WTC11 (cell line): ENCODE data around the gene UFC1. TPM values are rescaled to one million over a fixed set of nuclear protein-coding genes. Genes with fewer than 3 reads are reported as not detected.

ENCODE experiments used
- ATAC-seq: fragments of 200-7000 bp; cut with Tn5 transposase; 2 replicates; pipeline ENCODE4 v1.10.0; 2021; ENCODE audit warnings: mild to moderate bottlenecking, moderate library complexity
- CTCF ChIA-PET: fragments of 300-600 bp; sonication (Branson Sonifier 250); formaldehyde crosslinking; loops from one replicate; lab custom pipeline; 2021; ENCODE audit warnings: antibody characterized with exemption; lab: Charles Lee
- POLR2A ChIA-PET: fragments of 350-600 bp; sonication (Branson Sonifier 250); formaldehyde crosslinking; loops from one replicate; lab custom pipeline; 2021; ENCODE audit warnings: antibody characterized with exemption; lab: Charles Lee
- DNase-seq: peaks from one replicate; pipeline ENCODE4 v3.0.0; 2021; ENCODE audit warnings: low spot score
- H3K27ac Mint-ChIP-seq: 2 replicates; pipeline ENCODE4 v1.8.0; 2021; ENCODE audit warnings: mixed read lengths
- H3K27me3 Mint-ChIP-seq: 2 replicates; pipeline ENCODE4 v1.8.0; 2021; ENCODE audit warnings: low read depth, mild to moderate bottlenecking, moderate library complexity, mixed read lengths
- H3K36me3 Mint-ChIP-seq: 2 replicates; pipeline ENCODE4 v1.8.0; 2021; ENCODE audit warnings: mixed read lengths
- H3K4me1 Mint-ChIP-seq: 2 replicates; pipeline ENCODE4 v1.8.0; 2022; ENCODE audit warnings: mixed read lengths
- H3K4me3 Mint-ChIP-seq: 2 replicates; pipeline ENCODE4 v1.8.0; 2021; ENCODE audit warnings: mild to moderate bottlenecking, moderate library complexity, mixed read lengths
- H3K9me3 Mint-ChIP-seq: 2 replicates; pipeline ENCODE4 v1.8.0; 2021; ENCODE audit warnings: mixed read lengths
- CBFB ChIP-seq: sonication (generic); formaldehyde crosslinking; IDR thresholded peaks from 2 replicates; pipeline ENCODE4 v1.8.1; 2022; ENCODE audit warnings: mild to moderate bottlenecking, low read depth, missing genetic modification reagents
- CREM ChIP-seq: sonication (generic); formaldehyde crosslinking; IDR thresholded peaks from 2 replicates; pipeline ENCODE4 v1.8.1; 2022; ENCODE audit warnings: mild to moderate bottlenecking, missing genetic modification reagents, moderate library complexity
- EMX1 ChIP-seq: fragments of 250-450 bp; sonication (Bioruptor Pico); IDR thresholded peaks from 2 replicates; pipeline ENCODE4 v1.8.0; 2021; ENCODE audit warnings: mild to moderate bottlenecking
- ERG ChIP-seq: fragments of 250-450 bp; sonication (Bioruptor Pico); IDR thresholded peaks from 2 replicates; pipeline ENCODE4 v1.8.0; 2021; ENCODE audit warnings: mild to moderate bottlenecking
- ETV6 ChIP-seq: sonication (generic); formaldehyde crosslinking; IDR thresholded peaks from 2 replicates; pipeline ENCODE4 v1.8.1; 2022; ENCODE audit warnings: mild to moderate bottlenecking, missing genetic modification reagents
- FOXK1 ChIP-seq: sonication (generic); formaldehyde crosslinking; IDR thresholded peaks from 2 replicates; pipeline ENCODE4 v1.8.0; 2022; ENCODE audit warnings: mild to moderate bottlenecking, moderate library complexity, missing genetic modification reagents
- MLX ChIP-seq: sonication (generic); formaldehyde crosslinking; IDR thresholded peaks from 2 replicates; pipeline ENCODE4 v1.8.1; 2023; ENCODE audit warnings: mild to moderate bottlenecking, missing genetic modification reagents, moderate library complexity
- NR3C1 ChIP-seq: sonication (generic); formaldehyde crosslinking; conservative IDR thresholded peaks from 2 replicates; pipeline ENCODE4 v1.8.1; 2023; ENCODE audit warnings: low read depth, mild to moderate bottlenecking, missing genetic modification reagents
- PRDM15 ChIP-seq: sonication (generic); formaldehyde crosslinking; IDR thresholded peaks from 2 replicates; pipeline ENCODE4 v1.8.0; 2022; ENCODE audit warnings: missing genetic modification reagents
- TEAD1 ChIP-seq: sonication (generic); formaldehyde crosslinking; IDR thresholded peaks from 2 replicates; pipeline ENCODE4 v1.8.0; 2022; ENCODE audit warnings: mild to moderate bottlenecking, missing genetic modification reagents
- ZNF232 ChIP-seq: sonication (generic); formaldehyde crosslinking; IDR thresholded peaks from 2 replicates; pipeline ENCODE4 v1.8.0; 2022; ENCODE audit warnings: mild to moderate bottlenecking, missing genetic modification reagents
- ZNF263 ChIP-seq: sonication (generic); formaldehyde crosslinking; IDR thresholded peaks from 2 replicates; pipeline ENCODE4 v1.8.1; 2022; ENCODE audit warnings: low read depth, mild to moderate bottlenecking, moderate library complexity, missing genetic modification reagents
- ZNF317 ChIP-seq: sonication (generic); formaldehyde crosslinking; IDR thresholded peaks from 2 replicates; pipeline ENCODE4 v1.8.1; 2023; ENCODE audit warnings: low read depth, mild to moderate bottlenecking, moderate library complexity, missing genetic modification reagents, borderline replicate concordance
- total RNA-seq: library from RNA; stranded (reverse); gene quantifications from 3 replicates; pipeline ENCODE4 v1.2.3, GENCODE V29; 2021
- TF ChIP-seq, protein P1 (sequence below): sonication (generic); formaldehyde crosslinking; IDR thresholded peaks from 2 replicates; pipeline ENCODE4 v1.8.1; 2022; ENCODE audit warnings: mild to moderate bottlenecking, missing genetic modification reagents, moderate library complexity, borderline replicate concordance
- TF ChIP-seq, protein P2 (sequence below): sonication (generic); formaldehyde crosslinking; IDR thresholded peaks from 2 replicates; pipeline ENCODE4 v1.8.1; 2022; ENCODE audit warnings: low read depth, mild to moderate bottlenecking, moderate library complexity, missing genetic modification reagents, borderline replicate concordance
- TF ChIP-seq, protein P3 (sequence below): fragments of 200-600 bp; IDR thresholded peaks from 2 replicates; pipeline ENCODE4 v1.8.0; 2022; ENCODE audit warnings: antibody characterized with exemption

UFC1 gene
- total RNA-seq, 1 experiment from 2014 or later = 56.2 TPM

DNA sequence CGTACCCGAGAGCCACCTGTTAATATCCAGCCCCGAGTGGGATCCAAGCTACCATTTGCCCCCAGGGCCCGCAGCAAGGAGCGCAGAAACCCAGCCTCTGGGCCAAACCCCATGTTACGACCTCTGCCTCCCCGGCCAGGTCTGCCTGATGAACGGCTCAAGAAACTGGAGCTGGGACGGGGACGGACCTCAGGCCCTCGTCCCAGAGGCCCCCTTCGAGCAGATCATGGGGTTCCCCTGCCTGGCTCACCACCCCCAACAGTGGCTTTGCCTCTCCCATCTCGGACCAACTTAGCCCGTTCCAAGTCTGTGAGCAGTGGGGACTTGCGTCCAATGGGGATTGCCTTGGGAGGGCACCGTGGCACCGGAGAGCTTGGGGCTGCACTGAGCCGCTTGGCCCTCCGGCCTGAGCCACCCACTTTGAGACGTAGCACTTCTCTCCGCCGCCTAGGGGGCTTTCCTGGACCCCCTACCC is 6.9 kb downstream of the UFC1 start (continued):
- no peak for TF ChIP-seq PRDM15 (CRISPR knock-in tag)

GRCh38 chr1:161161652-161162051 is 7.9 kb downstream of the UFC1 start:
- H3K4me3 Mint-ChIP-seq = no peak overlapping the region
- DNase-seq = no peak
- H3K27me3 Mint-ChIP-seq = no peaks in the 10 kb centered on the region
- no peak for TF ChIP-seq ZNF232
- TF ChIP-seq, protein P1, sequence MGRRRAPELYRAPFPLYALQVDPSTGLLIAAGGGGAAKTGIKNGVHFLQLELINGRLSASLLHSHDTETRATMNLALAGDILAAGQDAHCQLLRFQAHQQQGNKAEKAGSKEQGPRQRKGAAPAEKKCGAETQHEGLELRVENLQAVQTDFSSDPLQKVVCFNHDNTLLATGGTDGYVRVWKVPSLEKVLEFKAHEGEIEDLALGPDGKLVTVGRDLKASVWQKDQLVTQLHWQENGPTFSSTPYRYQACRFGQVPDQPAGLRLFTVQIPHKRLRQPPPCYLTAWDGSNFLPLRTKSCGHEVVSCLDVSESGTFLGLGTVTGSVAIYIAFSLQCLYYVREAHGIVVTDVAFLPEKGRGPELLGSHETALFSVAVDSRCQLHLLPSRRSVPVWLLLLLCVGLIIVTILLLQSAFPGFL (CRISPR knock-in tag) = no peak
- no peak for TF ChIP-seq TEAD1 (CRISPR knock-in tag)
- TF ChIP-seq EMX1 (CRISPR knock-in tag) = no peak
- TF ChIP-seq ZNF317 (CRISPR knock-in tag) = no peak
- TF ChIP-seq ZNF263 = no peak
- ATAC-seq = no peak
- no peaks in the 10 kb centered on the region for H3K9me3 Mint-ChIP-seq
- ChIA-PET POLR2A (interaction anchor here (1.0 kb wide), 1 partner anchor 27 kb away, joined by 3 read pairs; no protein-coding TSS in a partner anchor), CTCF (no interaction called here)
- peaks cover 22% of the 10 kb centered on the region for H3K36me3 Mint-ChIP-seq
- H3K4me1 Mint-ChIP-seq = peaks cover 24% of the 10 kb centered on the region
- 0 out of 2 replicates have a peak overlapping the region, but pooled peaks have one; percentile 15 for H3K27ac Mint-ChIP-seq

GRCh38 chr1:161162052-161162451 is 8.3 kb downstream of the UFC1 start:
- TF ChIP-seq ETV6 (CRISPR knock-in tag) (no peak), ERG (CRISPR knock-in tag) (no peak), CBFB (CRISPR knock-in tag) (no peak), FOXK1 (CRISPR knock-in tag) (no peak), MLX (CRISPR knock-in tag) (no peak), CREM (CRISPR knock-in tag) (no peak), NR3C1 (CRISPR knock-in tag) (no peak)
- TF ChIP-seq, protein P2, sequence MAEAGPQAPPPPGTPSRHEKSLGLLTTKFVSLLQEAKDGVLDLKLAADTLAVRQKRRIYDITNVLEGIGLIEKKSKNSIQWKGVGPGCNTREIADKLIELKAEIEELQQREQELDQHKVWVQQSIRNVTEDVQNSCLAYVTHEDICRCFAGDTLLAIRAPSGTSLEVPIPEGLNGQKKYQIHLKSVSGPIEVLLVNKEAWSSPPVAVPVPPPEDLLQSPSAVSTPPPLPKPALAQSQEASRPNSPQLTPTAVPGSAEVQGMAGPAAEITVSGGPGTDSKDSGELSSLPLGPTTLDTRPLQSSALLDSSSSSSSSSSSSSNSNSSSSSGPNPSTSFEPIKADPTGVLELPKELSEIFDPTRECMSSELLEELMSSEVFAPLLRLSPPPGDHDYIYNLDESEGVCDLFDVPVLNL (CRISPR knock-in tag) = no peak
- TF ChIP-seq, protein P3, sequence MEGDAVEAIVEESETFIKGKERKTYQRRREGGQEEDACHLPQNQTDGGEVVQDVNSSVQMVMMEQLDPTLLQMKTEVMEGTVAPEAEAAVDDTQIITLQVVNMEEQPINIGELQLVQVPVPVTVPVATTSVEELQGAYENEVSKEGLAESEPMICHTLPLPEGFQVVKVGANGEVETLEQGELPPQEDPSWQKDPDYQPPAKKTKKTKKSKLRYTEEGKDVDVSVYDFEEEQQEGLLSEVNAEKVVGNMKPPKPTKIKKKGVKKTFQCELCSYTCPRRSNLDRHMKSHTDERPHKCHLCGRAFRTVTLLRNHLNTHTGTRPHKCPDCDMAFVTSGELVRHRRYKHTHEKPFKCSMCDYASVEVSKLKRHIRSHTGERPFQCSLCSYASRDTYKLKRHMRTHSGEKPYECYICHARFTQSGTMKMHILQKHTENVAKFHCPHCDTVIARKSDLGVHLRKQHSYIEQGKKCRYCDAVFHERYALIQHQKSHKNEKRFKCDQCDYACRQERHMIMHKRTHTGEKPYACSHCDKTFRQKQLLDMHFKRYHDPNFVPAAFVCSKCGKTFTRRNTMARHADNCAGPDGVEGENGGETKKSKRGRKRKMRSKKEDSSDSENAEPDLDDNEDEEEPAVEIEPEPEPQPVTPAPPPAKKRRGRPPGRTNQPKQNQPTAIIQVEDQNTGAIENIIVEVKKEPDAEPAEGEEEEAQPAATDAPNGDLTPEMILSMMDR = no peak
- TF ChIP-seq, protein P1 (CRISPR knock-in tag) = no peak
- TF ChIP-seq, all 79 proteins: peak for 0
- Mint-ChIP-seq H3K27ac (0 out of 2 replicates have a peak overlapping the region, but pooled peaks have one; percentile 15), H3K4me1 (peaks cover 26% of the 10 kb centered on the region), H3K27me3 (no peaks in the 10 kb centered on the region), H3K36me3 (peaks cover 21% of the 10 kb centered on the region), H3K4me3 (no peak overlapping the region), H3K9me3 (no peaks in the 10 kb centered on the region)
- CTCF ChIA-PET = no interaction called here
- POLR2A ChIA-PET = interaction anchor here (1.0 kb wide), 1 partner anchor 27 kb away, joined by 3 read pairs; no protein-coding TSS in a partner anchor
- ATAC-seq (no peak), DNase-seq (no peak)
